ENCODE measurements around the gene GSDME.
A peak's percentile ranks its signal among the peaks of the same experiment; 100 is the strongest.

GSDME gene

DNA sequence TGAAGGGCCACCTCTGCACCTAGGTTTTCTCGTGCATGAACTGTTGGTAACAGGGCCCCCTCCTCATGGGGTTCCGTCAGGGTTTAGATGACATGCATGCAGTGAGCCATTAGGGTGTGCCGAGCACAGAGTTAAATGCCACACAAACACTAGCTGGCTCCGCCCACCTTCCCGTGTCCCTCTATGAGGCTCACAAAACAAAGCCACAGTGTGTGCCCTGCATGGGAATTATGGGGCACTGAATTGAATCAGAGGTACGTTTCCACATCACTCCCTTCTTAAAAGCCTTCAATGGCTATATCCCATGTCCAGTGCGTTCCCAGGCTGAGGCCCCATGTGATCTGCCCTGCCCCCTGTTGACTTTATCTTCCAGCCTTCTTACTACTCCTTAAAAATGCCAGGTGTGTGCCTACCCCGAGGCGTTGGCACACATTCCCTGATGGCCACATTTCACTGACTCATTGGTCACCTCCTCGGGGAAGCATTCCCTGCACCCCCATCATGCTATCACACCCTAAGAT lies 35.7 kb downstream of the GSDME start:
- no peak for DNase-seq

DNA sequence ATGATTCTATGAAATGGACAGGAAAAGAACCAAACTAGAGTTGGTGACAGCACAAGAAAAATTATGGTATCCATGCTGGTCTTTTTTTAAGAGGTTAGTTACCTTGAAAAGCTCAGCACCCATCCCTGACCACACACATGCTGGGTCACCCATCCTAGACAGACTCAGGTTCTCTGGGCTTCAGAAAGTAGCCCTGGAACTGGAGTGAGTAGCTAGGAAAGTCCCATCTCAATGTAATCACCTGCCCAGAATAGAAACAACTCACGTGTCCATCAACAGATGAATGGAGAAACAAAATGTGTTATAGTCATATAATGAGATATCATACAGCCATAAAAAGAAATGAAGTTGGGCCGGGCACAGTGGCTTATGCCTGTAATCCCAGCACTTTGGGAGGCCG lies 37.0 kb downstream of the GSDME start:
- DNase-seq: no peak

DNA sequence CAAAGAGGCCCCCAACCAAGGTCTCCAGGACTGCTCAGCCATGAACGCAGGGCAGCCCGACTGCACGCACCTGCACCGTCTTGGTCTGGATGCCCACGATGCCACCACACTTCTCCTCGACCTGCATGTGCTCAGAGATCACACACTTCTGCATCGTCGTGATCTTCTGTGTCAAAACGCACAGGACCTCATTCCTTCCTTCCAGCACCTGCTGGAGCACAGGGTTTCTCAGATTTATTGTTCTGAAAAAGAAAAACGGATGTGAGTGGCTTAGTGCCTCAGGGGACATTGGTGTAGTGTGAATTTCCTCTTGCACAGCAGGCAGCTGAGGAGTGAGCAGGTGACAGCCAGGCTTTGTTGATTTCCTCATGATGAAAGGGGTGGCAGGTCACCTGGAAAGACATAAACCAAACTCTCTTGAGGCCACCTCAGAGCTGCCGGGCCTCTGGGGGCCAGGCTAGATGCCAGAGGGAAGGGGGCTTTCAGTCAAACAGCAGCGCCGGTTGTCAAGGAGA lies 38.2 kb downstream of the GSDME start:
- no peak for DNase-seq

DNA sequence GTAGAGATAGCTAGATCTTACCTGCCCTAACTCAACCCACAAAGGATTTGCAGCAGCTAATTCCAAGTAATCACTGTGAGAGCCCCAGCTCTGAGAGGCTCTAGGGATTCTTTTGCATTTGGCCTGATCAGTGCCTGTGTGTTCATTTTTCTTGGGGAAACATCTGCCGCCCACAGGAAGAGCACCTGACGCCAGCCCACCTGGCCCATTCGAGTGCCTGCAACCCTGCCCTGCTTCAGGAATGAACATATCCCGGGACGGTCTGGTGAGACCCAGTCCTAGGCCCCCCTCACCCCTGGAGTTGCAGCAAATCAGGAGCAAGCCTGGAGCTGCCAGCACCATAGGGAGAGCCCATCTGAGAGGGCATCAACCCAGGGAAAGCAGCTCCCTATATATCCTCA lies 38.8 kb downstream of the GSDME start:
- no peak for DNase-seq

DNA sequence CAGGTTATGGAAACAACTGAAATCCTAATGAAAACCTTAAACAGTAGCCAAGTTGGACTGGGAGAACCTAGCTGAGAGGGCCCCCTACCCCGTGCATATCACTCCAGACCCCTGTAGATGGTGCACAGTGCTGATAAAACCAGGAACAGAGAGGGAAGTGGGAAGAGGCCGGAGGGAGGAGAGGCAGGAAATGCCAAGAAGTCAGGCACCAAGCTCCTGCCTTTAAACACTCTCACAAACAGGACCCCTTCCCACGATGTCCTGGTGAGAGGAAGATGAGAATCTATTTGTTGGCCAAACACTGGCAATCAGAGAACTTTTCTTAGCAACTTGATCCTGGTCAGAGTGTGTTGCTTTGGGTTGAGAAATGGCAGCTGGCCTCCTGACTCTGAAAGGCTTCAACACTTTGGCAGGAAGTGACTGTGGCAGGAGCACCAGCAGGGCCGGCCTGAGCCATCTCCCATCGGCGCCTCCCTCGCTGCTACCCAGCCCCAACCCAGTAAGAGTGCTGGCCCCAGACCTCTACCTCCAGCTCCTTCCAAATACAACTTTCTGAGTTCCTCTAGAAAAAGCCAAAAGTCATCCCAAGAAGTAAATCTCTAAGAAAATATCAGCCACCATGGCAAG lies 39.5 kb downstream of the GSDME start:
- DNase-seq: no peak

DNA sequence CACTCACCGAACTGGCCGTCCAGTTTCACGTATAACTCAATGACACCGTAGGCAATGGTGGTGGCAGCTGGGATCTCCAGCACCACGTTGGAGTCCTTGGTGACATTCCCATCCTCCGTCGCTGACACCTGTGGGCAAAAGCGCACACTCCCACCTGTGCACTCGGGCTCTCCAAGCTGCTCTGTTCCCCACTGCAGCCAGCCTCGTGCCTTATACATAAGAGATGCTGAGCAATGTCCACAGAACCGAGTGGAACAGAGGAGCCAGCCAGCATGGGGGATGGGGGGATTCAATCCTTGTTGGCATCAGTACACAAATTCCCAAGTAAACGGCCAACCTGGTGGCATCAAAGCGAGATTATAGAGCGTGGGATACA lies 40.0 kb downstream of the GSDME start:
- DNase-seq: no peak

DNA sequence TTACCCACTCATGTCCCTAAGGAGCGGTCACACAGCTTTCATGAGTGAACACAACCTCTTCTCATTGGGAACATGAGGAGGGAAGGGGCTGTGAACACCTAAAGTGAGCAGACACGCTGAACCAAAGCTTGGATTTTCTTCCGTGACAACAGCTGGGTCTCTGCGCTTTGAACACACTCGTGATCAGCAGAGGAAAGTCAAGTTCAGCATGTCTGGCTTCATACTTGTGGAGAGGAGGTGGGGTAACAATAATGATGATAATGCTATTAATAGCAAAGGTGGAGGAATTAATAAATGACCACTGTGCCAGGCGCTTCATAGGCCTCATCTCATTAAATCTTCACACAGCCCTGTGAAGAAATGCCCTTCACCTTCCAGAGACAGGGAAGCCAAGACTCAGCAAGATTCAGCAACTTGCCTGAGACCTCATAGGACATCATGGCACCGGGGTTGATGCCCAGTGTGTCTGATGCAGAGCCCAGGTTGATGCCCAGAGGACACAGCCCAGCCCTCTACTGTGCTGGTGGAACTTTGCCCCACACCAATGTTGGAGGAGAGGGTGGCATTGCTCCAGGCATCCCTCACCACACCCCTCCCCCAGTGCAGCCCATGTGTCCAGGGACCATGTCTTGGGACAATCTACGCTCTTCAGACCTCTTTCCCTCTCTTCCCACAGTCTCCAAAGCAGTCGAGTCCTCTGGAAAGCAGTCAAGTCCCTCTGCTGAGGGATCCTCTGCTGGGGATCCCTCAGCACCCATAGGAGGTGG lies 40.6 kb downstream of the GSDME start:
- DNase-seq: no peak

GRCh38 chr7:24715661-24716479 lies 41.4 kb downstream of the GSDME start:
- no peak for DNase-seq

- DNase-seq: no peak
Observed at GRCh38 chr7:24715171-24715570, 42.1 kb downstream of the GSDME start.

DNA sequence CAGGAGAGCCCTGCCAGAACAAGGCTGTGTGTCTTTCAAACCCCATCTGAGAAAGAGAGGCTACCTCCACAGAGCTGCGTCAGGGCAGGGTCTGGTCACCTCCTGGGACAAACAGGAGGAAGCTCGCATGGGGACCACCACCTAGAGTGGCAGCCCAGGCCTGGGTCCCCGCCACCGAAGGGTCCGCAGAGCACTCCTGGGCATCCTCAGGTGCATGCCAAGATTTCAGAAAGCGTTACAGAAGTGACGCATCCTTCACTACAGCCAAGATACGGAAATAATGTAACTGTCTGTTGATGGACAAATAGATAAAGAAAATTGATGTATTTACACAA lies 42.6 kb downstream of the GSDME start:
- no peak for DNase-seq

DNA sequence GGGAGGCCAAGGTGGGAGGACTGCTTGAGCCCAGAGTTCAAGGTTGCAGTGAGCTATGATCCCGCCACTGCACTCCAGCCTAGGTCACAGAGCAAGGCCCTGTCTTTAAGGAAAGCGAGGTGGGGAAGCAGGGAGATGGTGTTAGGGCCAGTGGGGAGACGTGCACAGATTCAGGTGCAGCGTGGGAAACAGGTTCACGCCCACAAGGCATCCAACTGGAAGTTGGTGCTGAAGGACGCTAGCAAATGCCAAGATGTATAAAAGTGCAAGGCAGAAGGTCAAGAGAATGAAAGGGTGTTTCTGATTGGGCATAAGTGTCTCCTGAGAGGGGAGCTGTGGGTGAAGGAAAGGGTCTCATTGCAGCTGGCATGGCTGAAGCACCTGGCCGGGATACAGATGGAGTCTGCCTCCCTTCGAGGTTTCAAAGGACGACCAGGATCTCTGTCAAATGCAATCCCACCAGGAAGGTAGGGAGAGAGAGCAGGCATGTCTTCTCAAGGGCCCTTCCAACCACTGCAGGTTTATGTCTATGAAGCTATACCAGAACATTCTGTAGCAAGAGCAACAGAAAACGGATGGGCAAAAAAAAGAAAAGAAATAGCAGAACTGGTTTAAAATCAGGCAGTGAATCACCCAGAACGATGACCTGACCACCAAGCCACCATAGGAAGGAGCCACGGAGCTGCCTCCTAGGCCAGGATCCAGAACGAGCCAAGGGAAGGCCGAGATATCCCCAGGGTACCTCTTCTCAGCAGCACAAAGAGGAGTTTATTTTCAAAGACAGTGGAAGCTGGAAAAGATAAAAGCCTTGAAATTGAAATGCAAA lies 43.2 kb downstream of the GSDME start:
- DNase-seq: no peak

DNA sequence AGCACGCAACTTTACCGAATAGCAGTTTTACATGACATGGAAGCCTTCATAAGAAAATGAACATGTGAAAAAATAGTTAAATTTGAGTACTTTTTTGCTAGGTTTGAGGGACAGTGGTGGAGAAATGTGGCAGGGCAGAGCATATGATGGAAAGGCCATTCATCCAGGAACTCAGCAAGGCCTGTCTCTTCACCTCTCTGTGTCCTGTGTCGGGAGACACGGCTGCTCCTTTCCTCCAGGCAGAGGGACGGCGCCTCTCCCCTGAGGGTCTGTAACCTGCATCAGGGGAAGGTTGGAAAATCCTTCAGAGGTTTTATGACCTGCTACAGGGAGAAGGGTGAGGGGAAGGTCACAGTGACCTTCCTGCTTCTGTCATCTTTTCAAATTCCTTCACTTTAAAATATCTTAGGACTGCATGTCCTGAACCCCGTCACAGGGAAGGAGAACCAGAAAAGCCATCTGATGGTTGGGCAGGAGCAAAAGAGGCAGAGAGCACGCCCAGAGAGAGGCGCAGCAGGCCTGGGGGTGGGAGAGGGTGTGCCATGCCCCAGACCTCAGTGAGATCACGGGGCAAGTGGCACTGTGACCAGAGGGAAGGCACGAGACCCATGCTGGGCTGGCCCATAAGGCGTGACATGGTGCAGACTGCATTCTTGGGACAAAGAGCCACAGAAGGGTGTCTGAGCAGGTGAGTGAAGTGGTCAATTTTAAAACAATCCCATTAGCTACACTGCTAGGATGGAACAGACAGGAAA lies 44.0 kb downstream of the GSDME start:
- no peak for DNase-seq

DNA sequence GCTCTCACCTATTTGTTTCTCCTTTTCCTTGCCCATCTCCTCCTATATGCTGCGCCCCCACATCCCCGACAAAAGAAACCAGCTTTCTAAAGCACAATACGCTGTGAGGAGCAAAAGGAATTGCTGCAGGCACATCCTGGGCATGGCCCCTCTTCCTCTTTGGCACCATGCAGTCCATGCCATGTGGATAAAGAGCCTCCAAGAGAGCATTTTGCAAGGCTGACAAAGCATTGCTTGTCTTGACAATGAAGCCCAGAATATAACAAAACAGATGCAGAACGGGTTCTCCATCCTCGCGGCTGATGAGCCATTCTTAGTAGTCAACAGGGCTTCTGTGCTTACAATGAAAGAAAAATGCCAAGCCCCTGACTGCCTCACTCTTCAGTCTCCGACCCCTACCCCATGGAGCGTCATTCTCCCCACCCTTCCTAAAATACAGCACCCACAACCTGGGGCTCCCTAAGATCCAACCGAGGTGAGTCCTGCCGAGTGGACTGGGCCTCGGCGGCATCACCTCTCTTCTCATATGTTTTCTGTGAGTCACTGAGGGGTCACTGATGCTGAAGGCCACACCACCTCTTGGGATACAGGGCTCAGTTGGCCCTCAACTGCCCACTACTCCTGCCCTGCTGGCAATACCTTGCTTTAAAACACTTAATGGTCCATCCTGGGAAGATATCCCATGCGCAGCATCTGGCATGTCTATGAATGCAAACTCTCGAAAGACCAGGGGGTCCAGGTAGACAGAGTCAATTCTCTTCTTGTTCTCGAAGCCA lies 47.5 kb downstream of the GSDME start:
- no peak for DNase-seq

- no peak for DNase-seq
Observed at GRCh38 chr7:24709051-24709450, 48.2 kb downstream of the GSDME start.

DNA sequence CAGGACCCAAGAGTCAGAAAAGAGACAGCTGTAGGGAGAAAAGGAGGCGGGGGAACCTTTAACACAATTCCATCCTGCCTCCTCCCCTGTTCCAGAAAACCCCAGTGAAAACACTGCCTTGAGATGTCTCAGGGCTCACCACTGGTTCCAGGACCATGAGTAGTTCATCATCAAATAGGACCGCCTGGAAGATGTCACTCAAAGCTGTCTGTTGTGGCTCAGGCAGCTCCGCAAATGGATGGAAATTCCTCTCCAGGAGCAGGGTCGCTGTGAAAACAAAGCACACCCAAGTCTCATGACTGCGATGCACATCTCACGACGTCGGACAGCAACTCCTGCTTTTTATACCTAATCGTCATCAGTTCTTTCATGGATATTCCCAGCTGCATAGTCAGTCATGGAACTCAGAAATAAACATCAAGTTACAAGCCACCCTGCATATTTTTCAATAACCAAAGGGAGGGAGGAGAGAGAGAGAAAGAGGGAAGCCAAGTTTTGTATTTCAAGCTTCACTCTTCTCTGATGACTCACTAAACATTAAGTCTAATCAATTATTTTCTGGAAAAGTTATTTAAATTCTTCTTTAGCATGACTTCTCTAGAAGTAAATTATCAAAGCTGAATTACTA lies 49.2 kb downstream of the GSDME start:
- DNase-seq: no peak

DNA sequence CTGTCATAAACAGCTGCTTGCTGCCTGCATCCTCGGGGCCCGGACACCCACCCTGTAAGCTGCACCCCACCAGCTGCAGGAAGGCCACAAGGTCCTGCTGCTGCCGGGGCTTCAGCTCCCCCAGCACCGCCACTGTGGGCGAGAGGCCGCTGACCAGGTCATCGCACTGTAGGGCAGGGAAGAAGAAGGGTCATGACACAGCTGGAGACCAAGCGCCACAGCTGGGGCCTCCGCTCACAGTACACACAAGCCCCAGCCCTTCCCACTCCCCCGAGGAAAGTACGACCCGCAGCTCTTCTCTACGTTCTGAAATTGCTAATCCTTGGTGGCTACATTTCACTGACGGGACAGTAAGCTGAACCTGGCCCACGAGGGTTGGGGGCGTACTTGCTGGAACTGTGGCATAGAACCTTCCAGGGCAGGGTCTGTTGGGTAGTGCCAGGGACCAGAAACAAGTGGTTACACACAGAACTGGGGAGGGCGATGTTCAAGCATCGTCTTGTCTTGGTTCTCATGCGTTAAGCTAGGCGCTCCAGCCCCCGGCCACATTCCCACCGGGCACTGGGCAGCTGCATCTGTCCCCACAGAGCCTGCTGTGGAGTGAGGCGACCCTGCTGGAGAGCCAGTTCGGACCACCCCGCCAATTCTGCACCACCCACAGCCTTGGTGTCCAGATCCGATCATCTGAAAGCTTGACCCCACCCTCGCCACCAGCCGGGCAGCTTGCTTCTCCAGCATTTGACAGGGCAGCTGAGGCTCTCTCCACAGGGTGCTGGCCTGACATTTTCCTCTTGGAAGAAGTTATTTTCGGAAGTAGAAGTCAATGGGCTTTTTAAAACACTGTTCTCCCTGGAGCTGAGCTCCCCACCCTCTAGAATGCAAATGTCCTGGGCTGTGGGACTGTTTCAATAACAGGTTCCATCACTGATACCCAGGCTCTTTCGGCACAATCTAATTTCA lies 50.8 kb downstream of the GSDME start:
- DNase-seq: no peak

GRCh38 chr7:24705461-24705954 lies 51.8 kb downstream of the GSDME start:
- peak; percentile 24 to 38 for DNase-seq

- no peak for DNase-seq
Observed at GRCh38 chr7:24704311-24704710, 53.0 kb downstream of the GSDME start.

DNA sequence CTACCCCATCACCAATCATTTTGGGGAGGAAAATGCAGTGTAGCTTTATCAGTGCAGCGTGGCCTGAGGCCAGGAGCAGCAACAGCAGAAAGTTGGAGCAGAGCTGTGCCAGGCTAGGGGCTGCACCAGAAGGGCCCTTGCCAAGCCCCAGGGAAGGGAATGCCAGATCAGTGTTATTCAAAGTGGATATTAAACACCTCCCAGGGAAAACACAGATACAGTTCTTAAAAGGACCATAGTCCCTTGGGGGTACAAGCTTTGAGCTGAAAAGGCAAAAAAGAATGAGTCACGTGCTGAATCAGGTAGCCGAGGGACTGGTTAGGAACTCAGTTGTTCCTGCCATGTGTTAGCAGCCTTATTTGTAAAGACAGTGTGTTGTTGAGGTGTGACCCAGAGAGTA lies 54.0 kb downstream of the GSDME start:
- no peak for DNase-seq

Measured in inflammatory macrophage treated with lipopolysaccharide for 1 hour (primary cell).